ENCODE results near the gene USP32.
"Not testable (repeated sequence)": the region's sequence is repeated elsewhere in the genome, so short reads cannot be mapped to it uniquely, and the experiment has no call there.

Gene USP32

DNA sequence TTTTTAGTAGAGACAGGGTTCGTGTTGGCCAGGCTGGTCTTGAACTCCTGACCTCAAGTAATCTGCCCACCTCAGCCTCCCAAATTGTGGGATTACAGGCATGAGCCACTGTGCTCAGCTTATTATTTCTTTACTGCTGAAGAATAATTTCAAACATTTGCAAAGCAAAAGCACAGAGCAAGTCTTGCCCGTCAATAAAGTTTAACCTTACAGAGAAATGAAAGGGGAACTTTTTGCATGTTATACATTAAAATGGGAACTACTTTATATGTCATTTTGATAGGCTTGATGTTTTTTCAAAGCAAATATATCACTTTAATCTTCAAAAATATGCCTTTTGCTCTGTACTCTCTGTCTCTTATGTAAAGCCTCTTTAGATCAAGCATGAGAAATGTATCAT is 173.2 kb downstream of the USP32 start:
- DNase-seq: not testable (repeated sequence)

DNA sequence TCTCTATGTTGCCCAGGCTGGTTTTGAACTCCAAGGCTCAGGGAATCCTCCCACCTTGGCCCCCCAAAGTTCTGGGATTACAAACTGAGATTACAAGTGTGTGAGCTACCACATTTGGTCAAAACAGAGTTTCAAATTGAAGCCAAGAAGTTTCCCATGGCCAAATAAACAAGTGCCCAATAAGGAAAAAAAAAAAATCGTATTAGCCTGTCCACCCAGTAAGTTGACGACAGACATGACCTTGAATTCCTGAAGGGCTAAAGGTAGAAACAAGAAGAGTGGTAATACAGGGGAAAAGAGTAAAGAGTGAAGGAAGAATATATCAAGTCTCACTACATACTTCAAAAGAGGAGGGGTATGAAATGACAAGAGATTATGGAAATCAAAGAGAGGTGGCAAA is 176.0 kb downstream of the USP32 start:
- not testable (repeated sequence) for DNase-seq

DNA sequence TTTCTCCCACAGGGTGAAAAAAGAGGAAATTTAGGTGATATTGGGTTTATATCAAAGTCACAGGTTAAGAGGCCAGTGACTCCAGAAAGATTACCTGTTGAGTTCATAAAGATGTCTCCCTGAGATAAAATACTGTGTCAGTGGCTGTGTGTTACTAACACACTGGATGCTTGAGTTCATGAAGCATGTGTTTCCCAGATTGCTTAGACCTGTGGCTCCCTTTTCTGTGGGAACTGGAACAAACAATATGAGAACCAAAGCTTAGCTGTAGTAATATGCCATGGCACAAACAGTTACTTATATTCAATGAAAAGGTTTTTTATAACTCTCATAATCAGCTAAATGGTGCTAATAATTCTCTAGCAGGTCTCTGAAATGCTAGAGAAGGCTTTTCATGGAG is 180.7 kb downstream of the USP32 start:
- not testable (repeated sequence) for DNase-seq

DNA sequence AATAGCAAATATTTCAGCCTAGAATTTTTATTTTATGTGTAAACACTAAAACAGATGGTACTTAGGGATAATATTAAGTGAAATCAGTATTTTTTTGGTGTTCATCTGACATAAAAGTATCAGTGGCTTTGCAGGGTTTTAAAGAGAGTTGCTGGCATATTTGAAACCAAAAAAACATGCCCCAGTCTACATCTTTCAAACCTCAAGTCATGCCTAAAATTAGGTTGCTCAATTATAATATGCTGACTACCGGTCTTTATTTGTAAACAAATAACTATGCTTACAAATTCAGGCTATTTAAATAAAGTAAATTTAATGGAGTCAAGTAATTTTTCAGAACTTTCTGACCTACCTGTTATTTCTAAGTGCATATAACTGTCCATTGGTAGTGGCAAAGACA is 183.6 kb downstream of the USP32 start:
- not testable (repeated sequence) for DNase-seq

DNA sequence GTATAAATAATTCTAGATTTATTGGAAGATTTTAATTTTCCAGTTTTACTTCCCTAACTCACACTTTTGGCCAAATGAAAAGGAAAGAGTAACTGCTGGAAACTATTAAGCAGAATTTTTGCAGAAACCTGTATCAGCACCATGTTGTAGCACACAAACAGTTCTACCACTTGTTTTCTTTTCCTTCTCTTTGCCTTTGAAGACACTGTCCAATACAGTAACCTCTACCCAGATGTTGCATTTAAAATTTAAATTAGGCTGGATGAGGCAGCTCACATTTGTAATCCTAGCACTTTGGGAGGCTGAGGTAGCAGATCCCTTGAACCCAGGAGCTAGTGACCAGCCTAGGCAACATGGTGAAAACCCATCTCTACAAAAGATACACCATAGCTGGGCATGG is 186.2 kb downstream of the USP32 start:
- not testable (repeated sequence) for DNase-seq

DNA sequence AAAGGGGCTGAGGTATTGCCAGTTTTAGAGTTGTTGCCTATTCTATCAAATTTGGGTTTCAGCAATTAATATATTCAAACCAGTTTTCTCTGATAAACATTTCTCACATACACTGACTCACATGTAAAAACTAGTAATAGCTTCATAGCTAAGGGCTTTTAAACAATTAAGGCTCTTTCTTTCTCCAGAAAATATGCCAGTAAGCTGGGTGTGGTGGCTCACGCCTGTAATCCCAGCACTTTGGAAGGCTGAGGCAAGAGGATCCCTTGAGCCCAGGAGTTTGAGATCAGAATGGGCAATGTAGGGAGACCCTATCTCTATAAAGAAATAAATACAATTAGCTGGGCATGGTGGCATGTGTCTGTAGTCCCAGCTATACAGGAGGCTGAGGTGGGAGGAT is 193.3 kb downstream of the USP32 start:
- not testable (repeated sequence) for DNase-seq

DNA sequence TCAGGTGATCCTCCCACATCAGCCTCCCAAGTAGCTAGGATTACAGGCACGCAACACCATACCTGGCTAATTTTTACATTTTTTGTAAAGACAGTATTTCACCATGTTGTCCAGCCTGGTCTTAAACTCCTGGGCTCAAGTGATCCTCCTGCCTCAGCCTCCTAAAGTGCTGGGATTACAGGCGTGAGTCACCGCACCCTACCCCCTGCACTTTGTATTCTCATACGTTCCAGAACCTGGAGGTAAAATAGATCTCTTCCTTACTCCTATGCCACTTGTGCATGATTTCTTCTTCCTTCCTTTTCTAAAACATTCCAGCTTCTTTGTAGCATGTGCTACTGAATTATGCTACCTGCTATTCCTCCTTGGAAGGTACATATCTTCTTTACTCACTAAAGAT is 197.8 kb downstream of the USP32 start:
- not testable (repeated sequence) for DNase-seq

DNA sequence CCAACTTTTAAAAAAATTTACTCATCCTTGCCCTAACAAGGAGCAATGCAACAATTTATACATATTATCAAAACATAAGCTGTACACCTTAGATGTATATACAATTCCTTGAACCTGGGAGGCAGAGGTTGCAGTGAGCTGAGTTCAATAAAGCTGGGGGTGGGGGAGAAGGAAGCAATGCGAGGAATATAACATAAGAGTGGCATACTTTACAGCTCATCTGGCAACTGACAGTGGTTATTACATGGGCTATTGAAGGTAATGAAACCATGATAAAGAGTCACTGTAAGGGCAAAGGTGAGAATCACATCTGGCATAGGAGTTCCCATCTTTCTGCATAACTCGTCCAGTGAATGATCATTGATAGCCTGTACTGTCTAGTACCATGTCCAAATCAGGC is 198.5 kb downstream of the USP32 start:
- no peak for DNase-seq

DNA sequence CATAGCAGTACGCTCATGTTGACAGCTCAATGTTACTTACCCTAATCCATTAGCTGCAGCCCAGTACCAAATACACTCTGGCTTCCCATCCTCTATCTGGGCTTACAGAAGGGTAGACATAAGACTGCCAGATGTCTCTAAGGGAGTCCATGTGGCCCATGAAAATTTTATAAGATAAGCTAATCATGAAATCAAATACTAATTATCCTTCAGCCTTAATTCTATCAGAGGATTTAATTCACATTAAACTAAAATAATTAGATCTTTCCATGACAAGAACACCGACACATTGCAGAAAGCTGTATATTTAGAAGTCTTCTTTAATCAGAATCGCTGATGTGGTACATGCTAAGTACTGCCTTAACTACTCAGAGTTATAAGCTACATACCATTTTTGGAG is 198.9 kb downstream of the USP32 start:
- DNase-seq: not testable (repeated sequence)

DNA sequence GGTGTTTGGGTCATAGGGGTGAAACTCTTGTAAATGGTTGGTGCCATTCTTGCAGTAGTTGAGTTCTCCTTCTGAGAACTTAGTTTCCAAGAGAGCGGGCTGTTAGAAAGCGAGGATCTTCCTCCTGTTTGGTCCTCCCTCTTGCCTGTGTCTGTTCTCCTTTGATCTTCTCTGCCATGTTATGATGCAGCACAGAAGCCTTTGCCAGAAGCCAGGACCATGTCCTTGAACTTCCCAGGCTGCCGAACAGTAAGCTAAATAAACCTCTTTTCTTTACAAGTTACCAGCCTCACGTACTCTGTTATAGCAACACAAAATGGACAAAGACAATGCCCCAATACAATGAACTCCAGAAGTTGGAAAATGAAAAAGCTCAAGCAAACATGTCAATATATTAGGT is 201.9 kb downstream of the USP32 start:
- not testable (repeated sequence) for DNase-seq

DNA sequence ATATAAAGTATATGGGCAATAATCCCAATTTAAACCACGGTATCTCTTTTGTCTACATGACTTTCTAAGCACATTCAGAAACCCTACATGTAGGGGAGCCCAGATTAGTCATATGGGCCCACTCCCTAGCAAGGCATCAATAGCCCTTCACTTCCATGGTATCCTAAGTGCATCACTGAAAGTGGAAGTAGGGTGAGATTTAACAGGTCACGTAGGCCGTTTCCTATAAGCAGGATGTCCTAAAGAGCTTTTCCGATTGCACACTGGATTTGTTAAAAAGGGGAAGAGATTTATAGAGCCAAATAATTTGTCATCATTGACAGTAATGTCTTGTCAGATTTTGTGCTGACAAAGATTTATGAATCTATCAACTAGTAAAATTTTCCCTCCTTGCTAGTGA is 203.2 kb downstream of the USP32 start:
- no peak for DNase-seq

DNA sequence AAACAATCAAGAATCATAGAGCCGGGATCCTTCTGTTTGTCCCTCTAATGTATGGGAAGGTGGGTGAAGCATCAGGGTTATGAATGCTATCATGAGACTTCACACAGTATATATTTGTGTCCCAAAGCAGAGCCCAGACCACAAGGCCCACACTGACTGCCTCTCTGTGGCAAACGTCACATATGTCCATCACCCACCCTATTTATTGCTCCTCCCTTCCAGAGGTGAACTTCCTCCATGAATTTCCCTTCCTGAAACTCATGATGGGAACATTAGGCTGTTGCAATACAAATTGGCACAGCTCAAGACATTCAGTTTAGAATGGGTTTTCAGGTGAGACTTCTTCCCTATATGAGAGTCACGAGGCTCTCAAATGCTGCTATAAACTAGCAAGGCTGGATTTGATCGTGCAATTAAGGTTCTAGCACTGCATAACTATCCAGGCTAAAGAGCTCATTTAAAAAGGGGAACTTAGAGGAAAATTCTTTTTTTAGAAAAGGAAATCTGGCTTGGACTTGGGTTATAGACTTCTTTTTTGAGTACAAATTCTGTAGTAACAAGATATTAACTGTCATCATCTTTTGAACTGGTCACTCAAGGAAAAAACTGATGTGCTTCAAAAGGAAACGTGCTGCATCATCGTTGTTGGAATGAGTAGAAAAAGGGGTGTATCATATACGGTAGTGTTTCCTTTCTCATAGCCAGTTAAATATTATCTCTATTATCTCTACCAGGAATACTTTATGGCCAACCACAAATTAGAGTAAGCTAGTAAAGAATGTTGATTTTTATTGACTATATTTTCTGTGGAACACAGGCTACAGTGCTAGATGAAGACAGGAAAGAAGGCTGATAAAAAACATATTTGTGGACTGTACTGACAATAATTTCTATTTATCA is 204.8 kb downstream of the USP32 start:
- not testable (repeated sequence) for DNase-seq

DNA sequence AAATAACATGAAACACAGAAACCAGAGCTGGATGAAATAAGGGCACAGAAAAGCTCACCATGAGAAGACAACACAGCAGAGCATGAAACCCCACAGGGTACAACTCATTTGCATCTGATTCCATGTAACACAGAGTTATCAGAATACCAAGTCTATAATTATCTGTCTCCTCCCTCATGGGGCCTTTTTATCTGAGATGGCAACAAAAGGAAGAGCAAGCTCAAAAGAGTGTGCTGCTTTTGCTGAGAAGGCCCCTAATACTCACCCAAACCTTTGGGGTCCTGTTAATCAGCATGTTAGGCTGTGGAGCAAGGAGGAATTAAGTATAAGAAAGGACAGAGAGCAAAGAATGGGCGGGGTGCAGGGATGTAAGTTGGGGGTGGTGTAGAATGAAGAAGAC is 205.6 kb downstream of the USP32 start:
- not testable (repeated sequence) for DNase-seq

DNA sequence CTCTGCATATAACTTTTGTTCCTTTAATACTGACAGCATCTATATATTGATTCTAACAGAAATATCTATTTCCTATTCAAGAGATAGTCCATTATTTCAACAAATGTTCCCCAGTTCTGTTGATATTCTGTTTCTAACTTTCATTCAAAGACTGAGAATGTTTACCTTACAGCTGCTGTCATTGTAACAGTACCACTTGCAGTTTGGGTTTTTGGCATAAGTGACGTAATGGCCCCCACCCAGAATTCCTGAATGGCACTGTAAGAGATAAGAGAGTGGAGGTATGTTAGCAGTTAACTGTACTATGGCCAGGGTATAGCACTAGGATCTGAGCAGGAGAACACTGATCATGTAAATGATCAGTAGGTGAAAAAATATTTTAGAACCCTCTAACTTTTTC is 211.6 kb downstream of the USP32 start:
- DNase-seq: not testable (repeated sequence)

DNA sequence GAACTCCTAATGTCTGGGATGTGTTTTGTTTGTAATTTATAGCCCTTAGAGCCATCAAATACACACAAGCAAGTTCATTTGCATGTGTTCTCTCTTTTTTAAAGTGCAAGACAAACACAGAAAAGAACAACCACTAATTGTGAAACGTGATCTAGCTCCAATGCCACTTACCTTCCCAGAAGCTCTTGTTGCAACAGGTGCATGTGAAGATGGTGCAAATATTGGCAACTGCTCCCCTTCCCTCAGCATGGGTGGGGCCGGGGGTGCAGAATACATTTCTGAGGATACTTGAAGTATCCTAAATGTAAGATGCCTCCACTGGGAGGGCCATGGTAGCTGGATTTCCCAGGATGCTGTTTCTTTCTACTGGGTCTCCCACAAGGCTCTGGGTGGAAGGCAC is 213.8 kb downstream of the USP32 start:
- DNase-seq: not testable (repeated sequence)

DNA sequence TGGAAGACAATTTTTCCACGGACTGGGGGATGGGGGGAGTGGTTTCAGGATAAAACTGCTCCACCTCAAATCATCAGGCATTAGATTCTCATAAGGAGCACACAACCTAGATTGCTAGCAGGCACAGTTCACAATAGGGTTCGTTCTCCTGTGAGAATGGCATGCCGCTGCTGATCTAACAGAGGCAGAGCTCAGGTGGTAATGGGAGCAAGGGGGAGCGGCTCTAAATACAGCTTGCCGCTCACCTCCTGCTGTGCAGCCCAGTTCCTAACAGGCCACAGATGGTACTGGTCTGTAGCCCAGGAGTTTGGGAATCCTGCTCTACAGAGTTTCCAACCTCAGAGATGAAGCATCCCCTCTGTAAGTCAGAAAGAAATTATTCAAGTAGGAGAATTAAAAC is 215.2 kb downstream of the USP32 start:
- not testable (repeated sequence) for DNase-seq

DNA sequence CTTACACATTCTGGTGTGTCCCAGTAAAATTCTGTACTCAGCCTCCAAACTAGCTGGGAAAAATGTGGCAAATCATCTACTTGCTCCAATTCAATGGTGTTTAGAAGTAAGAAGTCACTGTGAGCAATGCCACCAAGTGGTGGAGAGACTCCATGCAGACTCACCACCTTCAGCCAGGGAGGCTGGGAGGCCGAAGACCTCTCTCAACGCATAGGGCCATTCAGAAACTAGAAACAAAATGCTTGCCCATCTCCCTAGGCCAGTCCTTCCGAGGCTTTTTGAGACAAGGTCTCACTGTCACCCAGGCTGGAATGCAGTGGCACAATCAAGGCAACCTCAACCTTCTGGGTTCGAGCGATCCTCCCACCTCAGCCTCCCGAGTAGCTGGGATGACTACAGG is 217.2 kb downstream of the USP32 start:
- DNase-seq: not testable (repeated sequence)

DNA sequence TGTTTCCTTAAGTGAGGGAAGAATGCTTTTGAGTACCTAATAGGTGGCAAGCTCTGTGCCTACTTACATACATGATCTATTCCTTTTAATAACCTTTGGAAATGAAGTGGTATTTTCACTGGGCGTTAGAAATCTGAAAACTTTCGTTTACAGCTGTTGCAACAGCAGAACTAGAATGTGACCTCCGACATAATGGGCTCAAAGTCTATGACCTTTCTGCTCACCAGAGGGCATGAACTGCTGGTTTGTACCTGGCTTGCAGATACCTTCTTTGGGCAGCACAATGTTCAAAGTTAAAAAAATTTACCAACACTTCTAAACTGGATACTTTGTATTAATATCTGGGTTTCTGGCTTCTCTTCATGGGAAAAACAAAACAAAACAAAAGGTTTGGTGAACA is 217.9 kb downstream of the USP32 start:
- DNase-seq: no peak

DNA sequence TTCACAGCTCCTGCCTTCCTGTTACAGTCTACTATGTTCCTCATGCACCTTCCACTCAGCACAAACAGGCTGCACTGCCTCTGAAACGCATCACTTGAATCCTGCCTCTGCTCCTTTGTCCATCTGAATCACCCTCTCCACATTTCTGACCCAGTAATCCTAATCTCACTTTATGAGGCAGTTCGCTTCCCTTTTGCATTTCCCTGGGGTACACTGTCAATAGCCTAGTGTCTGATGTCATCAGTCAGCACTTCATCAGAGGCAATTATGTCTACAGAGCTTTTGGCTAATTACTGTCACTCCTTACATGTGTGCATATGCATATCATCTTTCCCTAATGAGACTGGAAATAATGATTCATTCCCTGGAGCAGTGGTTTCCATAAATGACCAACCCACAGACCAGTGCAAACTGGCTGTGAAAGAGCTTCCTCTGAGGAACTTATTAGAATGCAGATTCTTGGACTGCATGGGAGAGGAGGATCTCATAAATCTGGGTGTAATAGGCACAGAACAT is 218.6 kb downstream of the USP32 start:
- DNase-seq: no peak

DNA sequence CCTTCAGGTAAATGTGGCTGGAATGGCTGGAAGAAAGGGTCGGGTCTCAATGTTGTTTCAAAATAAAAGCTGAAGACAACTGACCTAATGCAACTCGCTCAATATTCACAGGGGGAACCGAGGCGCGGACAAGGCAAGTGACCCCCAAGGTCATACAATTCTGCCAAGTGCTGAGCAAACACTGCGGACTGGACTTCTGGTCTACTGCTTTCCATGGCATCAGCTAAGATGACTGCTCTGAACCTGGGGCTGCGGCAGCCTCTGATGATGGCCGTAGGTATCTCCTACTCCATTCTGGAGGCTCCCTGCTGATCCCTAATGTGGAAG is 220.2 kb downstream of the USP32 start:
- DNase-seq: no peak

DNA sequence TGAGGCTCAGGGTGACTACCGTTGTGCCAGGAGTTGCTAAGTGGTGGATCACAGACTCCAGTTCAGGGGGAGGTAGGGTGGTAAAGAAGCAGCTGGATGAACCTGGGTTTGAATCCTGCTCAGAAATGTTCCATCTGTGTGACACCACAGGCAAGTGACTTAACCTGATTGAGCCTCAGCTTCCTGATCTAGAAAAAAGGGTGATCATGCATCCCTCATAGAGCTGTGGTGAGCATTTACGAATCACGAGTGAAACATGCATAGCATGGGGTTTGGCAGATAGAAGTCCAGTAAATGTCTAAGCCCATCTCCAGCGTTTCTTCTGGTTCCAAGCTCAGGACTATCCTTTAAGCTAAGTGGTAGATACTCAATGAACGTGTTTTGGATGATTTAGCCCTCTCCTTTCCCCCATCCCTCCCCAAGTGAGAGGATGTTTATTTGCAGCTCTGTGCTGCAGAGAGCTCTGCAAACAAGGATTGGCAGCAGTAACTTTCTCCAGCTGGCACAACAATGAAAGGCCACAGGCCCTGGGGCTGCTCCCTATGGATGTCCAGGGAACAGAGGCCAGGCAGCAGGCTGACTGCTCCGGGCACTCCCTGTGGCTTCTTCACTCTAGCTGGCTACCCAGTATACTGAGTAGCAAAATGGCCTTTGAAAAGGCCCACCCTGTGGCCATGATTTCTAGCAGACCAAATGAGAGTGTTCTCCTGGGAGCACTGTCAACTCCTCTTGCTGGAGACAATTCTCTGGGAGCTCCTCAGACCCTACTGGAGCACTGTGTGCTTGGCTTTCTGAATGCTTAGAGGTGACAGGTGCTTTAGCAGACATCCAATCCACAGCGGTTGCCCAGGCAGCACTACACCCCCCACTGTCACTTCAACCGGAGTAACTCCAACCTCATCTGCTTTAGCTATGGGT is 220.8 kb downstream of the USP32 start:
- no peak for DNase-seq

DNA sequence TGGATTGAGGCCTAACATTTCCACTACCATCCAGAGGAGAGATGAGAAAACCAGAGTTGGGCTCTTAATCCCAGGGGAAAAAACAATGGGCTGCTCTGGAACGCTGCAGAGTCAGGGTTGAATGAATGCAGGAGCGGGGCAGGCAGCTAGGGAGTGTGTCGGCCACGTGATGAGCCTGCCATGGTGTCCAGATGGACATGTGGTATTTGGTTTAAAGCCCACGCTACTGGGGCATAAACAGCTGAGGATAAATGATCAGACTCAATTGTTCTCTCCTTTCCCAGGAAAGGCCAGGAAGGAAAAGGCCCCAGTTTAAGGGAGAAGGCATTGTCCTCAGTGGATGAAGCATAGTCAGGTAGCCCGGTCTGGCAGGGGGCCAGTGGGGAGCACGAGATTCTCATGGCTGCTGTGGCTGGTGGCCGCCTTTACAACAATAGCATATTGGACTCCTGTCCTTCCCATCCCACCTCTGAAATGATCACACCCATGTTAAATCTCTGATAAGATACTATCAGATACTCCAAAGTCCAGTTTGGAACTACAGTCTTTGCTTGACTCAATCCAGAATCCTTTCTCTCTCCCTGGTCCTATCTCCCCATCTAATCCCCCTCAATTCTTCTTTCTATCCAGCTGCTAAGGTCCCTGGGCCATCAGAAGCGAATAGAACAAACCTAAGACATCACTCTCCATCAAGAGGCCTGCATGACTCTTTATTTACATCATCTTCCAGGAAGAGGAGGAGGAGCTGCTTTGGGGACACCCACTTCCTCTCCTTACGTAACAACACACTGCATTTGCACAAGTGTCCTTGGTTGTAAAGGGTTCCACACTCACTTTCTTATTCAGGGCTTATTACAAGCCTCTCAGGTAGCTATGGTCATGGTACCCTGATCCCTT is 221.8 kb downstream of the USP32 start:
- no peak for DNase-seq

DNA sequence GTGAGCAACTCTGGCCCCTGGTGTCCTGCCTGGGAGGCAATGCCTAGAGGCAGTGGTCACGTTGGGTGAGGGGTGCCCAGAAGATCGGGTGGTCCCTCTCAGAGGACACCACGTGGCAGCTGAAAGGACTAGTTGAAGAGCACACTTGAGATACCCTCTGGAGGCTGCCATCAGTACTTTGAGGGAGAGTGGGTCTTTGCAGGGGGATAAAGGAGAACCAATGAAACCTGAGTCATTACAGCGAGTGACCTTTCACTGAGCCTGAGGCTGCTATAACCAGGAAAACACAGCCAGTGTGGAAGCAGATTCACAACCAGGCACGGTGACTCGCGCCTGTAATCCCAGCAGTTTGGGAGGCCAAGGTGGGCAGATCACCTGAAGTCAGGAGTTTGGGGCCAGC is 223.3 kb downstream of the USP32 start:
- DNase-seq: no peak

Data from CD4-positive, alpha-beta T cell treated with Interleukin-17A for 4 hours (primary cell).